Neural cell (in vitro differentiated cells): ENCODE results near the gene RPE65.

Experiments
- EZH2 ChIP-seq: fragments of 200-600, 300-800 bp; shearing (Covaris generic), sonication (generic); IDR thresholded peaks from 2 replicates; pipeline ENCODE4 v1.6.1; 2014; ENCODE audit warnings: antibody characterized with exemption, low read length, borderline replicate concordance, mild to moderate bottlenecking; ENCODE audit not compliant: insufficient read depth, poor library complexity, severe bottlenecking
- POLR2AphosphoS5 ChIP-seq: IDR thresholded peaks from 2 replicates; pipeline ENCODE4 v1.6.1; 2012
- TAF1 ChIP-seq: IDR thresholded peaks from 2 replicates; pipeline ENCODE4 v1.6.1; 2012; ENCODE audit warnings: low read depth
- TF ChIP-seq, protein P1 (sequence below): fragments of 450-650 bp; IDR thresholded peaks from 2 replicates; pipeline ENCODE4 v1.5.1; 2014; ENCODE audit warnings: antibody characterized with exemption, mild to moderate bottlenecking, moderate library complexity; ENCODE audit not compliant: poor library complexity, severe bottlenecking
- TF ChIP-seq, protein P2 (sequence below): IDR thresholded peaks from 2 replicates; pipeline ENCODE4 v1.6.1; 2012; ENCODE audit warnings: borderline replicate concordance

DNA sequence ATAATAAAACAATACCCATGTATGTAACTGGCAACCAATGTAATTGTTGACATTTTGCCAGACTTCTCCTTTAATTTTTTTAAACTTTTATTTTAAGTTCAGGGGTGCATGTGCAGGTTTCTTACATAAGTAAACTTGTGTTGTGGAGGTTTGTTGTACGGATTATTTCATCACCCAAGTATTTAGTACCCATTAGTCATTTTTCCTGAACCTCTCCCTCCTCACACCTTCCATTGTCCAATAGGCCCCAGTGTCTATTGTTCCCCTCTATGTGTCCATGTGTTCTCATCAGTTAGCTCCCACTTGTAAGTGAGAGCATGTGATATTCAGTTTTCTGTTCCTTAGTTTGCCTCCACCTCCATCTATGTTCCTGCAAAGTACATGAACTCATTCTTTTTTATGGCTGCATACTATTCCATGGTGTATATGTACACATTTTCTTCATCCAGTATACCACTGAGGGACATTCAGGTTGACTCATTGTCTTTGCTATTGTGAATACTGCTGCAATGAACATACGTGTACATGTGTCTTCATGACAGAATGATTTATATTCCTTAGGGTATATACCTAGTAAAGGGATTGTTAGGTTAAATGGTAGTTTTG is 40.4 kb upstream of the RPE65 start:
- TF ChIP-seq TAF1 (no peak), EZH2 (no peak), POLR2AphosphoS5 (no peak)
- TF ChIP-seq, protein P1, sequence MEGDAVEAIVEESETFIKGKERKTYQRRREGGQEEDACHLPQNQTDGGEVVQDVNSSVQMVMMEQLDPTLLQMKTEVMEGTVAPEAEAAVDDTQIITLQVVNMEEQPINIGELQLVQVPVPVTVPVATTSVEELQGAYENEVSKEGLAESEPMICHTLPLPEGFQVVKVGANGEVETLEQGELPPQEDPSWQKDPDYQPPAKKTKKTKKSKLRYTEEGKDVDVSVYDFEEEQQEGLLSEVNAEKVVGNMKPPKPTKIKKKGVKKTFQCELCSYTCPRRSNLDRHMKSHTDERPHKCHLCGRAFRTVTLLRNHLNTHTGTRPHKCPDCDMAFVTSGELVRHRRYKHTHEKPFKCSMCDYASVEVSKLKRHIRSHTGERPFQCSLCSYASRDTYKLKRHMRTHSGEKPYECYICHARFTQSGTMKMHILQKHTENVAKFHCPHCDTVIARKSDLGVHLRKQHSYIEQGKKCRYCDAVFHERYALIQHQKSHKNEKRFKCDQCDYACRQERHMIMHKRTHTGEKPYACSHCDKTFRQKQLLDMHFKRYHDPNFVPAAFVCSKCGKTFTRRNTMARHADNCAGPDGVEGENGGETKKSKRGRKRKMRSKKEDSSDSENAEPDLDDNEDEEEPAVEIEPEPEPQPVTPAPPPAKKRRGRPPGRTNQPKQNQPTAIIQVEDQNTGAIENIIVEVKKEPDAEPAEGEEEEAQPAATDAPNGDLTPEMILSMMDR: no peak
- TF ChIP-seq, protein P2, sequence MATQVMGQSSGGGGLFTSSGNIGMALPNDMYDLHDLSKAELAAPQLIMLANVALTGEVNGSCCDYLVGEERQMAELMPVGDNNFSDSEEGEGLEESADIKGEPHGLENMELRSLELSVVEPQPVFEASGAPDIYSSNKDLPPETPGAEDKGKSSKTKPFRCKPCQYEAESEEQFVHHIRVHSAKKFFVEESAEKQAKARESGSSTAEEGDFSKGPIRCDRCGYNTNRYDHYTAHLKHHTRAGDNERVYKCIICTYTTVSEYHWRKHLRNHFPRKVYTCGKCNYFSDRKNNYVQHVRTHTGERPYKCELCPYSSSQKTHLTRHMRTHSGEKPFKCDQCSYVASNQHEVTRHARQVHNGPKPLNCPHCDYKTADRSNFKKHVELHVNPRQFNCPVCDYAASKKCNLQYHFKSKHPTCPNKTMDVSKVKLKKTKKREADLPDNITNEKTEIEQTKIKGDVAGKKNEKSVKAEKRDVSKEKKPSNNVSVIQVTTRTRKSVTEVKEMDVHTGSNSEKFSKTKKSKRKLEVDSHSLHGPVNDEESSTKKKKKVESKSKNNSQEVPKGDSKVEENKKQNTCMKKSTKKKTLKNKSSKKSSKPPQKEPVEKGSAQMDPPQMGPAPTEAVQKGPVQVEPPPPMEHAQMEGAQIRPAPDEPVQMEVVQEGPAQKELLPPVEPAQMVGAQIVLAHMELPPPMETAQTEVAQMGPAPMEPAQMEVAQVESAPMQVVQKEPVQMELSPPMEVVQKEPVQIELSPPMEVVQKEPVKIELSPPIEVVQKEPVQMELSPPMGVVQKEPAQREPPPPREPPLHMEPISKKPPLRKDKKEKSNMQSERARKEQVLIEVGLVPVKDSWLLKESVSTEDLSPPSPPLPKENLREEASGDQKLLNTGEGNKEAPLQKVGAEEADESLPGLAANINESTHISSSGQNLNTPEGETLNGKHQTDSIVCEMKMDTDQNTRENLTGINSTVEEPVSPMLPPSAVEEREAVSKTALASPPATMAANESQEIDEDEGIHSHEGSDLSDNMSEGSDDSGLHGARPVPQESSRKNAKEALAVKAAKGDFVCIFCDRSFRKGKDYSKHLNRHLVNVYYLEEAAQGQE: no peak
